Ramos (cell line): Measurements from ENCODE around the gene SAP30L.

ENCODE experiments used
- in situ Hi-C: fragments of 300-500 bp; cut with MboI; formaldehyde crosslinking; loops from one replicate; pipeline ENCODE4 v1.14.3; 2022; ENCODE audit warnings: low sequenced_read_pairs; ENCODE audit not compliant: unreplicated experiment

Gene SAP30L

DNA sequence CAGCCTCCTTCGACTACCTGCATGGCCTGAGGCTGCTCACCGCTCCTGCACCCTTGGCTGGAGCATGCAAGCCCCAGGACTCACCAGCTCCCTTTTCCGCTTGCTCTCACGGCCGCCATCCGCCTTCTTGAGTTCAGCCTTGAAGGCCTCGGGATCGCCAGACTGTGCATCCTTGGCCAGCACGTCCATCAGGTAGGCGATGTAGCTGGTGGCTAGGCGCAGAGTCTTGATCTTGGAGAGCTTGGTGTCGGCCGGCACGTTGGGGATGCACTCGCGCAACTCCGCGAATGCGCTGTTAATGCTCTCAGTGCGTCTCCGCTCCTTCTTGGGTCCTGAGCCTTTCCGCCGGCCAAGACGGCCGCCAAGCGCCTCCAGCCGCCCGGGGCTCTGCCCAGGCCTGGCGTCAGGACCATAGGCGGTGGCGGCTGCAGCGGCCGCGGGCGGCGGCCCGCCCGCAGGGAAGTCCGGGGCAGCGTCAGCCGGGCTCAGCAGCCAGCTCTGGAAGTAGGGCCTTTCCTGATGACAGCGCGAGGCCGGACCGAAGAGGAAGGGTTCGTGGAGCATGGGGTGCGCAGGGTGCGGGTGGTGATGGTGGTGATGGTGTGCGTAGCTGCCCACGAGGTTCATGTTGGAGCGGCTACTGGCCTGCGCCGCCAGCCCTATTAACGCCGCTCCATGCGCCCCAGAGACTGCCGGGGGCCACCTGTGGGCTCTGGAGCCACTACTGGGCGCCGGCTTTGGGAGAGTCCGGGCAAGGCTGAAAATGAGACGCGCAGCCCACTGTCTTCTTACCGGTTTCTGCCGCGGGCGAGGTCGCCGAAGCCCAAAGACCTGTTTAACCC, 31.8 kb downstream of the SAP30L start:
- in situ Hi-C loops = no loop called here

DNA sequence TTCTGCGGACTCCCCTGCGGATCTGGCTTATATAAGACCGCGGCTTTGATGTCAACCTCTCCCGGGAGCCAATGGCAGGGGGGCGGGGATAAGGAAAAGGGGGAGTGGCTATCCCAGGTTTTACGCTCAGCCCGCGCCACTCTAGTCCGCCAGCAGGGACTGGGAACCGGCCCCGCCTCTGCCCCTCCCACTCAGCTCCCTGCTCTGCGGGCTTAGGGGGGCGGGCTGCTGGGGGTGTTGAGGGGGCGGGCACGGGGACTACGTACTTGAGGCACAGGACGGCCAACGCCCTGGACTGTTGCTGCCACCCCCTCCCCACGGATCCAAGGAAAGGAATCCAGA, 32.4 kb downstream of the SAP30L start, which contains the start of gene HAND1:
TSS of gene HAND1 (minus strand) at position 4 of the 342 bp plus-strand sequence. CDS start 219 bp downstream, outside the sequence.
- in situ Hi-C loops = no loop called here

- in situ Hi-C loops = no loop called here
Measured at GRCh38 chr5:154478752-154479159, 33.0 kb downstream of the SAP30L start.

DNA sequence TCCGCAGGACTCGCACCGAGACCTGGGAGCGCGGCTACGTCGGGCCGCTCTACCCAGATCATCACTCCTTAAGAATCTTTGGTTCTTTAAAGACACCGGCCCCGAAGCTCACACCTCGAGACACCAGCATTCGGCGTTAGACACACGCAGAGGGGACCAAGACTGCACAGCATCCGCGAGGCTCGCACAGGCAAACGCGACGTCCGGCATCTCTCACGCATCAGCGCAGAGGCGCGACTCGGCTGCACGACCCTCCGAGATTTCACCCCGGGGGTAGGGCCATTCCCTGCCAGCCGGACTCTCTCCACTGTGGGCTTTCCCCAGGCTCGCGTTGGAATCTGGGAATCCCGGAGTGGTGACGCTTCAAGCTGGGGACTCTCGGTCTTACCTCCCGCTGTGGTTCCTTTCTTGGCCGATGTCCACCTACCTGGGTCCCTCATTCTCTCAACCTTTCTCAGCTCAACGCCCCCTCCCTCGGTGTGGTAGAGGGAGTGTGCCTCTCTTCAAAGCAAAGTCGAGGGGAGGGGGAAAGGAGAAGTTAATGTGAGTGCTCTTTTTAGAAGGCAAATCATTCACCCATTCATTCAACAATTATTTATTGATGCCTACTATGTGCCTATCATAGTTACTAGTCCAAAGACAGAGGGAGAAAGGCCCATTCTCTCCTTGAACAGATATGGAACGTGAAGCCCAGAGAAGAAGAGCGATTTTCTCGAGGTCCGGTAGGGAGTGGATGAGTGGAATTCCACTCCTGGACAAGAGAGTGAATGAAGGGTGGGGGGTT, 33.6 kb downstream of the SAP30L start:
- in situ Hi-C loops = no loop called here

GRCh38 chr5:154479944-154480750, 34.4 kb downstream of the SAP30L start:
- in situ Hi-C loops = no loop called here

GRCh38 chr5:154480847-154481246, 35.0 kb downstream of the SAP30L start:
- in situ Hi-C loops = no loop called here

DNA sequence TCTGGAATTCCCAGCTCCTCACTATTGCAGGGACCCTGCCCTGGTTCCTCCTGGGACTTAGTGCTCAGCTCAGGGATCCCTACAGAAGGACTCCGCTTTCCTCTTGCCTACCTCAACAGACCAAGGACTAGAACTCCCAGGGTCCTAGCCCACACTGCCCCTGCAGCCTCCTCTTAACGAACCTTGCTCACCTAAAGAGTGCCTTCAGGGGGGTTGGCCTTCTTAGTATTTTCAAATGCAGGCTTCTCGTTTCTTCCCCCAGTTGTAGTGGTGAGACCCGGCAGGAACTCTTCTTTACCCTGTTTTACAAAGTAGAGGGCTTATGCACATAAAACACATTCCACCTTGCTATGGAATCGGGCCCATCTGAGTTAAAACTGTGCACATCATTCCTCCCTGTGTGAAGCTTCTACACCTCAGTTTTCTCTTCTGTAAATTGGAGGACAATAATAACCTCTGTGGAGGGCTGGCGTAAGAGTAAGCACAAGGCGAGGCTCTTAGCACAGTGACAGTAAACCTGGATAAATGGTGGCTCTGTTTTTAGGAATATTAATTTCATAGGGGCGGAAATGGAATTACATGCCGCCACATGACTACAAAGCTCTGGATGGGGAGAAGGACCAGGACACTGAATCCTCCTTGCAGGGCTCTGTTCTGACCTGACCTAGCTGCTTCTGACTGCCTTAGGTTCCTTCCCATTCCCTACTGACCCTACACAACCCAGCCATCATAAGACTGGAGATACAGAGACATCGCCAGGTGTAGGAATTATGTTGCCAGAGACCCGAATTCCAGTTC, 36.0 kb downstream of the SAP30L start:
- in situ Hi-C loops = no loop called here

DNA sequence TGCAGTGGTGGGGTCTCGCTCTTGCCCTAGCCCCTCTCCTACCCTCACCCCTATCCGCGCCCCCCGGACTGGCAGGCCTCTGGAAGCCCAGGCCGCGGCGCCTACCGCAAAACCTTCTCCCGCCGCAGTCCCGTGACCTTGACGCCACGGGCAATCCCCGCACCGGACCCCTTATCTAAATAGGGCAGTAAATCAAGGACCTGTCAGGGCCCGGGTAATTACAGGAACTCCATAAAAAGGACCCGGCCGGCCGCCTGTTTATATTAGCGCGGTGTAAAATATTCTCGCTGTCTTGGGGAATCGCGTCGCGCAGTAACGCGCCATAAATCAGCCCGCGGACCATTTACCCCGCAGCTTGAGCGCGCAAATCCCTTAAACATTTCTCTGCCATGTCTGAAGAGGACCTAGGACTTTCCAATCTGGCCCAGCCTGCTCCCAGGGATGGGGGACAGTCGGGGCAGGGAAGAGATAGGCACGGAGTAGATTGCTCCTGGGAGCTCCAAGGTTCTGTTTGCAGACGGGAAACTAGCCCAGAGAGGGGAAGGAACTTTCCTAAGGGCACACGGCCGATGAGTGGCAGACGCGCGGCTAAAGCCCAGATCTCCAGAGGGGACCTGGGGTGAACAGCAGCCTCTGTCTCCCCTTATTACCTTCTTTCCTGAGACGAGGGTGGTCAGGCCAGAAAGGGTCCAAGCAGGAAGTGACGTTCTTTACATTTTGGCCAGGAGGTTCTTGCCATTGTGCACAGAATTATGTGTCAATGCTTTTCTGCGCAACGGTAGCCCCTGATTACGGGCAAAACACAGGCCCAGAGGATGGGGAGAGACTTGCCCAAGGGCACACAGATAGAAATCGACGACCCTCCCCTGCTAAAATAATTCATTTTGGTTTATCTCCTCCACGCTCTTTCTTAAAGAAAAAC, 37.0 kb downstream of the SAP30L start:
- in situ Hi-C loops = no loop called here

DNA sequence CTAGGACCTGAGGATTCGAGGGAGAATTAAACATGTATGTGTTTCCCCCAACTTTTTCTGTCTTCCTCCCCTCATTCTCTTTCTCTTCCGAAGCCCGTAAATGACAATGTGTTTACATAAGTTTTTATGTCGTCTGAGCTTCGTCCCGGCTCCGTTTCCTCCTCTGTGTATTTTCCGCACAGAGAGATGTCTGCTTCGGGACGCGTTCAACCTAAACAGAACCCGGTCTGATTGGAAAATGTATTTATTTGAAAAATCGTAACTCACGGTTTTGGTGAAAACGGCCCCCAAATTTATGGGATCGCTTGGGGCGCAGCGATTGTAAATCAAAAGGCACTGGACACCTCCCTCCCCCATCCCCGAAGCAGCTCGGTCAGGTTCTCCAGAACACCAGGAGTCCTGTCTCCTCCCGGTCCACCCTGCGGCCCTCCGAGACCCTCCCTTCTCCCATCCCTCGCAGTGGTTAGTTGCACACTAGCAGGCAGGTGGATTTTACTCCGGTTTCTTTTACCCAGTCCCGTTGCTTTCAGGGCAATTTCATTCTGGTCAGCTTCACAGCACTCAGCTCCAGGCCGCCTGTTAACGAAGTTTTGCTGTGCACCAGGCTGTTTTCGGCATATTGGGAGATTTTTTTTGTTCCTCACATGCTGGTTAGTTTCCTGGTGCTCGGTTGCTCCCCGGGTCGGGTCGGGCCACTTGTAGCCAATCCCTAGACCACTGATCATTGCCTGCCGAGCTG, 38.0 kb downstream of the SAP30L start:
- in situ Hi-C loops = no loop called here

DNA sequence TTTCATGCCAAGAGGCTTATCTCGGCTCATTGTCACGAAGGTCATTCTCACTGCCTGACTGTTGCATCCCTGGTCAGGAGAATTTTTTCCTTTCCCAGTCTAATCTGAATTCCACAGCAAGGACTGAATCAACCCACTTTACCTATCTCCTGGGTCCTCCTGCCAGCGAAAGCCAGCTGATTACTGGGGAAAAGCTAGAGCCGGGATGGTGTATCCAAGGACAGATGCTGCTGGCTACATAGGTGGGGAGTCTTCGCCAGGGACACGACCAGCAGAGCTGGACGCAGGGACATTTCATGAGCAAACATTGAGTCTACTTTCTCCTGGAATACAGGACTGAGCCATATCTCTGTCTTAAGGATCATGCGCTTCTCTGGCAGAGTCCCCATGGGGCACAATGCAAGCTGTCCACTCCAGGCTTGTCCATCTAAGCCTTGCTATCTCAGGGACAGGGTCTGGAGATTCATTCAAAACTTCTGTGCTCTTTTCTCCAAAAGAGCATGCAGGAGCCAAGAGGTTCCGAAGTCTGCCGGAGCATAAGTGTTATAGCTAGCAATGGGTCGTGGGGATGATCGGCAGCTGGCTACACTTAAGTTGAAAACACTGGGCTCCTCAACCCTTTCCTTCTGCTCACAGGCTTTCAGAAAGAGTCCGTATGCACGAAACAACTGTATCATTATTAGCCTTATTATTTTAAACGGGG, 38.7 kb downstream of the SAP30L start:
- in situ Hi-C loops = no loop called here

DNA sequence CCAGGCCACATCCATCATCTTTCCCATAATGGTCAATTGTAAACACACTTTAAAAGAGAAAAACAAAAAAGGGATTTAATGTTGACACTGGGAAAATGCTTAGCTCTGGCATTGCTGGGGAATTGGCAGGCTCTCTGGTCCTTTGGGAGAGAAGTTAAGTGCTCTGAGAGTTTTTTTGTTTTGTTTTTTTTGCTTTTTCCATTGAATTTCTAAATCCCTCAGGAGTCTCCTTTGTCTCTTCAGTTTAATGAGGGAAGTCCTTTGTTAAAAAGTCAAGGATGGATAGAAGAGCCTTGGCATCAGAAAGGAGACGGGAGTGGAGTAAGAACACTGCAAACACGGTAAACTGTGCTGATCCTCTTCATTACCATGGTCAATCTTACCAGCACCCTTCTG, 39.3 kb downstream of the SAP30L start:
- in situ Hi-C loops = no loop called here

DNA sequence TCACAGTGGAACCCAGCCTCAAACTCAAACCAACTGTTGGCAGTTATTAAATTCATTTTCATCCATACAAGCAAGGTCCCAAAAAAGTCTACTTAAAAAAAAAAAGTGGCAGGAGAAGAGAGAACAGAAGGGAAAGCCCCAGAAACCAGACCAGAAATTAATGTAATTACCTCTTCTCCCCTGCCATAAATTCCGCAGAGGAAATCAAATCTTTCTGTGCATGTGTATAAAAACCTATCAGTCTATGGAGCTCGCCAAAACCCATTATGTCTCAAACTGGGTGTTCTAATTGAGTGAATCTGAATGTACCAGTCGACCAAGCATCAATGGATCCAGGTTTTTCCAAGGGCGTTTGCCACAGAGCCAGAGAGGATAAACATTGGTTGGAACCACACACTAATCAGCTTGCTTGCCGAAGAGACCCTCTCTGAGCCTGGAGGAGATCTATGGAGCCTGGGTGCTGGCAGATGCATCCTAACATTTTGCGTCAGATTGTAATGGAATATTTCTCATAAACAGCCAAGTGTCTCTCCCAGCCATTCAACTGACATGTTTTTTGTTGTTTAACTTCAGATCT, 40.1 kb downstream of the SAP30L start:
- in situ Hi-C loops = no loop called here

DNA sequence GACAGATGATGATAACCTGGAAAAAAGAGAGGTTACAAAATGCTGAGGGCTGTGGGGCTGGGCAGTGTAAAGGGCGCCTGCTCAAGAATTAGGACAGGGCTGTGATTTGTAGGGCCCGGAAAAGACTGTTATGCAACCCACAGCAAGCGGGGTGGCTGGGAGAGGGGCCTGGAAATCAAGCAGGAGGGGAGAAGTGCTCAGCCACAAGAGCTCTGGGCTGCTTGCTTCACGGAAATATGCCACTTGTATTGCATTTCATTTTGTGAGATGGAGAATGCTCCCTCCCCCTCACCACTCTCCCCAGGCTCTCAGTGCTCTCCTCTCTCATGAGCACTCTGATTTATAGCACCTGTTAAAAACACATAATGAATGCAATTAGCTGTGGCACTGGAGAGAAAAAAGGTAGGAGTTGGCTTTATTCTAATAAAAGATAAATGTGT, 40.6 kb downstream of the SAP30L start:
- in situ Hi-C loops = no loop called here

DNA sequence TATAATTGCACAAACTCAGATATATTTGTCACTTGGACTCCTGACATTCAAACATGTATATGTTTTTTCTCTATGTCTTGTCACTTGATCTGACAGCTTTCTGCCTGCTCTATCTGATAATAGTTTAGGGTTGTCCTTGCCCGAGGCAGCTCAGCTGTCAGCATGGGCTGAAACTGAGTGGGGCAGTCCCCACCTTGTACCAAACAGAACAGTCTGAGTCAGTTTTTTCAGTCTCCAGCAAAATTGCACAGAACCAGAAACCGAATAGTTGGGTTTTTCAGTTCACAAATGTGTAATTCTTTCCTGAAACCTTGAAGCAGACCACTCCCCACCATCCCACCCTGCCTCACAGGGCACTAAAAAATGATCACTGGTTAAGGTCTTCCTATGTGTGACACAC, 41.7 kb downstream of the SAP30L start:
- in situ Hi-C loops = no loop called here

- in situ Hi-C loops = no loop called here
Measured at GRCh38 chr5:154491941-154492340, 46.1 kb downstream of the SAP30L start.

DNA sequence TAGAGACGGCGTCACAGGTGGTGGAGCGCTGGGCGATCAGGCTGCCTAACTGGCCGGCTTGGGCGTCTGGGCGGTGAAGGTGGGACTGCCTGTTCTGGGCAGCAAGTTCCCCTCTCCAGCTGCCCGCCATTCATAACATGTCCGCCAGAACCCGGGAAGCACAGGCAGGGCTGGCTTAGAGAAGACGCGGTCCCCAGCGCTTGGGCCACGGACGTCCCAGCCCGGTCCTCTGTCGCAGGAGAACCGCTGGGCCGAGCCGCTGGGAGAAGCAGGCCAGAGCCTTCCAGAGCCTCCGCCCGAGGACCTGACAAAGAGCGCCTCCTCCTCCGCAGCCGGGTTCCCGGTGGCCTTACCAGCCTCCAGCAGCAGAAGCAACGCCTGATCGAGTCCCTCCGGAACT, 47.5 kb downstream of the SAP30L start:
- in situ Hi-C loops = no loop called here

DNA sequence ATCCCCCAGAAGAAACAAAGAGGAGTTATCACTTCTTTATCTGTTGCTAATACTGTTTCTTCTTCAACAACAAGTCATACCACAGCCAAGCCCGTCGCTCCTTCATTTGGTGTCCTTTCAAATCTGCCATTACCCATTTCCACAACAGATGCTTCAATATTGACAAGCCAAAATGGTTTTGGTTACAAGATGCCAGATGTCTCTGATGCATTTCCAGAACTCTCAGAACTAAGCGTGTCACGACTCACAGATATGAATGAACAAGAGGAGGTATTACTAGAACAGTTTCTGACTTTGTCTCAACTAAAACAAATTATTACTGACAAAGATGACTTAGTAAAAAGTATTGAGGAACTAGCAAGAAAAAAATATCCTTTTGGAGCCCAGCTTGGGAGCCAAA, 48.2 kb downstream of the SAP30L start:
- in situ Hi-C loops = no loop called here
